ENCODE measurements around the gene MYO1B. TPM values are rescaled to one million over a fixed set of nuclear protein-coding genes. Genes with fewer than 3 reads are reported as not detected.

The MYO1B gene
- total and polyA plus RNA-seq, 8 donors, result 28.6 to 102 (median 54.7) TPM

GRCh38 chr2:191374939-191375338, 129.7 kb downstream of the MYO1B start:
- peaks cover 0 to 2% (median 0%) of the 10 kb centered on the region in 3 donors for H3K36me3 ChIP-seq
- H3K27me3 ChIP-seq, result no peaks in the 10 kb centered on the region
- H3K4me1 ChIP-seq, result peaks cover 12 to 25% (median 20%) of the 10 kb centered on the region in 3 donors
- no peak for FAIRE-seq
- no peak overlapping the region for H3K4me3 ChIP-seq
- 42 to 55% methylated on average over 1 of the region's 1 CpG for WGBS, 2 donors
- no peak for ATAC-seq
- H3K27ac ChIP-seq, result no peak overlapping the region
- no peak for DNase-seq
- TF ChIP-seq CTCF (IDR thresholded peaks at IDR 0.05), result no peak
- intact Hi-C loops (cut with DNase I), result no loop called here
- no peaks in the 10 kb centered on the region for H3K9me3 ChIP-seq

DNA sequence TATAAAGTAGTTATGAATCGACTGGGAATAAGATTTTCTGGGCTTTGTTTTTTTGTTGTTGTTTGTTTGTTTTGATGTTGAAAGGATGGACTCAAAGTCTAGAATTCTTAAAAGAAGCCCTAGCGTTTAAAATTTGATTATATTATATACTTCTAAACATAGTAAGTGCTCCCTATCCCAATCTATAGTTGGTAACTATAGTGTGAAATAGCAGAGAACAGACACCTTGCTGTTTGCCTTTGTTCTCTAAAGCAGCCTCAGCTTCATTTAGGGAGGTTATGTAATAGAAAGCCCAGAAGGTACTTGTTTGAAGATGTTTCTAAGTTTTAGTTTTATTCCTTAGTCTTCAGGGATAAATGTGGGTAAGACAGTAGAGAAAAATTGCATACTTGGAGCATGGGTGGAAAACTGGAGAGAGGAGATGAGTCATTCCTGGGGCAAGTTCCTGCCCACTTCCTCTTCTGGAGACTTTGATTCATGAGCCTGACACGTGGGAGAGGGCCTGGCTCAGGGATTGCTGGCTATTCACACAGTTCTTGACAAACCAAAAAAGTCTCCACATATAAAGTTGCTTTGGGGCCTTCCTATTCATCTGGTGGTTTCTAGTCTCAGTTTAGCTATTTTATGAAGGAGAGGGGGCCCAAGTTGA, 131.9 kb downstream of the MYO1B start:
- DNase-seq (peak in 4 of 6 donors; percentile 64 to 79 (median 67)), FAIRE-seq (peak; percentile 80), ATAC-seq (peak; percentile 97 to 99 (median 98))
- Histone ChIP-seq H3K27ac (peak overlapping the region in 2 of 4 donors; percentile 55 to 57), H3K4me3 (no peak overlapping the region), H3K9me3 (no peaks in the 10 kb centered on the region), H3K27me3 (no peaks in the 10 kb centered on the region), H3K36me3 (no peaks in the 10 kb centered on the region), H3K4me1 (peaks cover 18 to 32% (median 29%) of the 10 kb centered on the region in 3 donors)
- intact Hi-C loops (cut with DNase I), result no loop called here
- TF ChIP-seq CTCF (IDR thresholded peaks at IDR 0.05), result no peak
- WGBS, 2 donors, result 55 to 64% methylated on average over 3 of the region's 3 CpGs

GRCh38 chr2:191379375-191379774, 134.2 kb downstream of the MYO1B start:
- intact Hi-C loops (cut with DNase I), result no loop called here
- H3K36me3 ChIP-seq, result no peaks in the 10 kb centered on the region
- H3K9me3 ChIP-seq, result no peaks in the 10 kb centered on the region
- DNase-seq (no peak), ATAC-seq (peak in 2 of 4 donors; percentile 32 to 36), FAIRE-seq (no peak)
- H3K27me3 ChIP-seq, result no peaks in the 10 kb centered on the region
- H3K27ac ChIP-seq, result peak overlapping the region in 2 of 4 donors; percentile 21 to 30
- H3K4me3 ChIP-seq, result no peak overlapping the region
- H3K4me1 ChIP-seq, result peaks cover 27 to 48% (median 46%) of the 10 kb centered on the region in 3 donors
- TF ChIP-seq CTCF (IDR thresholded peaks at IDR 0.05), result no peak

DNA sequence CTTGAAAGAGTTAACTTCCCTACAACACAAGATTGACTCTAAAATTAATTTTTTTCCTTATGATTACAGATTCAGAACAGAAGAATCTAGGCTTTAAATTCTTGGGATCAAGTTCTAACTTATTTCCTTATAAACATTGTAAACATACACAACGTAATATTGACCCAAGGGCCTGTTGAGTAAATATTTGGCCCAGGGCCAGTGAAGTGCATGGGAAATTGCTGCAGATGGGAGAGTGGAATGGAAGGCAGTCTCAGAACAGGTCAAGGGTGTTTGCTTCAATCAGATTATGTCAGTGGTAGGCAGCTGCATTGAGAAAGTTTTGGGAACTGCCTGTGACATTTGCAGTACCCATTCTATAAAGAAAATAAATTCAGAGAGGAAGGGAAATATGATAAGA, 137.6 kb downstream of the MYO1B start:
- no peaks in the 10 kb centered on the region for H3K9me3 ChIP-seq
- TF ChIP-seq CTCF (IDR thresholded peaks at IDR 0.05), result no peak
- DNase-seq (peak; percentile 41 to 88 (median 80)), FAIRE-seq (peak; percentile 81), ATAC-seq (peak; percentile 87 to 96 (median 92))
- H3K4me1 ChIP-seq, result peaks cover 22 to 36% (median 31%) of the 10 kb centered on the region in 3 donors
- intact Hi-C loops (cut with DNase I), result no loop called here
- 6 to 16% methylated on average over 1 of the region's 1 CpG for WGBS, 2 donors
- H3K27me3 ChIP-seq, result no peaks in the 10 kb centered on the region
- H3K36me3 ChIP-seq, result peaks cover 0 to 16% (median 0%) of the 10 kb centered on the region in 3 donors
- peak overlapping the region in 3 of 4 donors; percentile 30 to 74 (median 70) for H3K27ac ChIP-seq
- no peak overlapping the region for H3K4me3 ChIP-seq

GRCh38 chr2:191383486-191383885, 138.3 kb downstream of the MYO1B start:
- ATAC-seq (peak; percentile 26 to 67 (median 36)), DNase-seq (peak in 1 of 6 donors; percentile 21), FAIRE-seq (no peak)
- Histone ChIP-seq H3K36me3 (peaks cover 0 to 16% (median 0%) of the 10 kb centered on the region in 3 donors), H3K4me1 (peaks cover 22 to 33% (median 30%) of the 10 kb centered on the region in 3 donors), H3K9me3 (no peaks in the 10 kb centered on the region), H3K27ac (peak overlapping the region in 2 of 4 donors; percentile 70 to 74), H3K27me3 (no peaks in the 10 kb centered on the region), H3K4me3 (no peak overlapping the region)
- intact Hi-C loops (cut with DNase I), result no loop called here
- no peak for TF ChIP-seq CTCF (IDR thresholded peaks at IDR 0.05)
- WGBS, 2 donors, result 8 to 29% methylated on average over 1 of the region's 1 CpG
